Limb (tissue), 2 donors: ENCODE results near the gene PDIA4.
"Not testable (repeated sequence)": the region's sequence is repeated elsewhere in the genome, so short reads cannot be mapped to it uniquely, and the experiment has no call there.

Experiments used
- DNase-seq, 2 donors: peaks; one replicate each; pipeline ENCODE4 v3.0.0-alpha.2; 2016; ENCODE audit errors: extremely low spot score in 2 of 2

Gene PDIA4

GRCh38 chr7:149003560-149004305 is 24.6 kb downstream of the PDIA4 start:
- DNase-seq = no peak

- no peak for DNase-seq
Observed at GRCh38 chr7:149003018-149003417, 25.3 kb downstream of the PDIA4 start.

- DNase-seq = no peak
Observed at GRCh38 chr7:149002604-149003003, 25.7 kb downstream of the PDIA4 start.

GRCh38 chr7:149001427-149002068 is 26.8 kb downstream of the PDIA4 start:
- no peak for DNase-seq

- no peak for DNase-seq
Observed at GRCh38 chr7:149000961-149001360, 27.3 kb downstream of the PDIA4 start.

GRCh38 chr7:148999192-148999591 is 29.1 kb downstream of the PDIA4 start:
- no peak for DNase-seq

GRCh38 chr7:148997497-148997896 is 30.8 kb downstream of the PDIA4 start:
- no peak for DNase-seq

GRCh38 chr7:148994576-148994975 is 33.7 kb downstream of the PDIA4 start:
- no peak for DNase-seq

GRCh38 chr7:148993193-148993592 is 35.1 kb downstream of the PDIA4 start:
- no peak for DNase-seq

- DNase-seq = no peak
Observed at GRCh38 chr7:148991536-148991935, 36.8 kb downstream of the PDIA4 start.

GRCh38 chr7:148987751-148988512 is 40.4 kb downstream of the PDIA4 start:
- DNase-seq = peak in 1 of 2 donors; percentile 43

GRCh38 chr7:148987010-148987750 is 41.1 kb downstream of the PDIA4 start:
- DNase-seq = peak; percentile 85 to 94

- DNase-seq = no peak
Observed at GRCh38 chr7:148986742-148987009, 41.6 kb downstream of the PDIA4 start.

GRCh38 chr7:148983200-148984146 is 44.8 kb downstream of the PDIA4 start:
- peak; percentile 83 to 84 for DNase-seq

- DNase-seq = peak in 1 of 2 donors; percentile 55
Observed at GRCh38 chr7:148982654-148983199, 45.6 kb downstream of the PDIA4 start.

GRCh38 chr7:148979827-148980226 is 48.5 kb downstream of the PDIA4 start:
- DNase-seq = no peak

- DNase-seq = not testable (repeated sequence)
Observed at GRCh38 chr7:148979072-148979471, 49.2 kb downstream of the PDIA4 start.

GRCh38 chr7:148978091-148978490 is 50.2 kb downstream of the PDIA4 start:
- DNase-seq = no peak

GRCh38 chr7:148975896-148976295 is 52.4 kb downstream of the PDIA4 start:
- no peak for DNase-seq

- no peak for DNase-seq
Observed at GRCh38 chr7:148973256-148973655, 55.0 kb downstream of the PDIA4 start.
